Kidney tubule cell (primary cell): ENCODE results near the gene GTF3C2.
A peak's percentile ranks its signal among the peaks of the same experiment; 100 is the strongest.
"Not testable (repeated sequence)": the region's sequence is repeated elsewhere in the genome, so short reads cannot be mapped to it uniquely, and the experiment has no call there.

Experiments used
- DNase-seq: peaks from one replicate; pipeline ENCODE4 v3.0.0-alpha.2; 2018; ENCODE audit warnings: low spot score

GTF3C2 gene

GRCh38 chr2:27320958-27321543, 35.5 kb downstream of the GTF3C2 start:
- peak; percentile 99 for DNase-seq

GRCh38 chr2:27319839-27320238, 36.7 kb downstream of the GTF3C2 start:
- DNase-seq = not testable (repeated sequence)

GRCh38 chr2:27316655-27317412, 39.7 kb downstream of the GTF3C2 start:
- DNase-seq = no peak

- DNase-seq = no peak
Measured at GRCh38 chr2:27315122-27315521, 41.4 kb downstream of the GTF3C2 start.

- DNase-seq = no peak
Measured at GRCh38 chr2:27314709-27315108, 41.9 kb downstream of the GTF3C2 start.

- no peak for DNase-seq
Measured at GRCh38 chr2:27313882-27314645, 42.5 kb downstream of the GTF3C2 start.

GRCh38 chr2:27312152-27312551, 44.4 kb downstream of the GTF3C2 start:
- DNase-seq = no peak

- DNase-seq = no peak
Measured at GRCh38 chr2:27309651-27310050, 46.9 kb downstream of the GTF3C2 start.

- DNase-seq = peak; percentile 25
Measured at GRCh38 chr2:27308359-27308881, 48.1 kb downstream of the GTF3C2 start, which contains the start of gene UCN. Gene UCN (minus strand): TSS chr2:27308445. CDS start chr2:27307895, 550 bp downstream.

- DNase-seq = no peak
Measured at GRCh38 chr2:27307545-27308358, 48.8 kb downstream of the GTF3C2 start.

GRCh38 chr2:27307287-27307544, 49.3 kb downstream of the GTF3C2 start:
- no peak for DNase-seq

- no peak for DNase-seq
Measured at GRCh38 chr2:27306573-27307286, 49.8 kb downstream of the GTF3C2 start.

GRCh38 chr2:27306136-27306535, 50.4 kb downstream of the GTF3C2 start:
- DNase-seq = no peak

- no peak for DNase-seq
Measured at GRCh38 chr2:27305516-27305915, 51.0 kb downstream of the GTF3C2 start.

- no peak for DNase-seq
Measured at GRCh38 chr2:27304488-27305240, 51.9 kb downstream of the GTF3C2 start.

GRCh38 chr2:27303093-27304025, 53.2 kb downstream of the GTF3C2 start:
- DNase-seq = peak; percentile 82

GRCh38 chr2:27300606-27301005, 56.0 kb downstream of the GTF3C2 start:
- DNase-seq = not testable (repeated sequence)

- no peak for DNase-seq
Measured at GRCh38 chr2:27298391-27299080, 58.0 kb downstream of the GTF3C2 start.

GRCh38 chr2:27297195-27297594, 59.4 kb downstream of the GTF3C2 start:
- DNase-seq = no peak
